MM.1S (cell line): ENCODE data around the gene GSG1L.

Experiments used
- CTCF ChIP-seq: fragments of 300-600 bp; sonication (generic); IDR thresholded peaks from 2 replicates; pipeline ENCODE4 v1.5.1; 2016; ENCODE audit warnings: antibody characterized with exemption, low read length, mixed read lengths
- EZH2 ChIP-seq: fragments of 300-600 bp; sonication (generic); optimal IDR thresholded peaks from 2 replicates; pipeline ENCODE3; 2017; ENCODE audit warnings: low read depth, mild to moderate bottlenecking, antibody characterized with exemption, low read length, mixed read lengths
- EZH2phosphoT487 ChIP-seq: fragments of 300-600 bp; sonication (generic); IDR thresholded peaks from 2 replicates; pipeline ENCODE4 v1.6.1; 2018; ENCODE audit warnings: antibody characterized with exemption, low read length

DNA sequence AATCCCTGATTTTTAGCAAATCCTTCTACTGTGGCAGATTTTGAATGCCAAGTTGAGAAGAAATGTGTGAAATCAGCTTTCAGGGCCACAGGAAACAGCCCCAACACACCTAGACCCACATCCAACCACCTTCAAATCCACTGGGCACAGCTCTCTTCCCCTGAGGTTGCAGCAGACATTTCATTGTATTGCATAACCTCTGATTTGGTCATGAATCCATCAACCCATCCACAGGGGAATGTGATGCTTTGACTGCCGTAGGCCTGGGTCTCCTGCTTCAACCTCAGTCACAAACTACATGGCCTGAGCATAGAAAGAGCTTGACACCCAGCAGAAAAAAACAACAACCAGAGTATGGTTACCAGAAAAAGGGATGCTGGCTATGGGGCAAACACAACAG lies 145.6 kb downstream of the GSG1L start:
- TF ChIP-seq CTCF (no peak), EZH2phosphoT487 (no peak), EZH2 (no peak)
